Activated CD8-positive, alpha-beta T cell treated with anti-CD3 and anti-CD28 coated beads for 36 hours (primary cell): Measurements from ENCODE around the gene SERTAD1. TPM values are rescaled to one million over a fixed set of nuclear protein-coding genes. Genes with fewer than 3 reads are reported as not detected.

ENCODE experiments used
- ATAC-seq: fragments of 200-7000 bp; cut with Tn5 transposase; one replicate; pipeline ENCODE4 v1.10.0; 2021; ENCODE audit warnings: mild to moderate bottlenecking, moderate library complexity
- CTCF ChIA-PET: fragments of 350-600 bp; sonication (Branson Sonifier 250); formaldehyde crosslinking; loops from one replicate; lab custom pipeline; 2021; ENCODE audit warnings: antibody characterized with exemption; lab: Charles Lee
- POLR2A ChIA-PET: fragments of 350-600 bp; sonication (Branson Sonifier 250); formaldehyde crosslinking; loops from one replicate; lab custom pipeline; 2021; ENCODE audit warnings: antibody characterized with exemption; lab: Charles Lee
- DNase-seq: peaks from one replicate; pipeline ENCODE4 v3.0.0-alpha.2; 2020
- H3K27ac Mint-ChIP-seq: one replicate; pipeline ENCODE4 v1.8.0; 2021; ENCODE audit warnings: mild to moderate bottlenecking, mixed read lengths
- H3K27me3 Mint-ChIP-seq: one replicate; pipeline ENCODE4 v1.8.0; 2021; ENCODE audit warnings: mixed read lengths
- H3K36me3 Mint-ChIP-seq: one replicate; pipeline ENCODE4 v1.8.0; 2021; ENCODE audit warnings: low read depth, mixed read lengths
- H3K4me1 Mint-ChIP-seq: one replicate; pipeline ENCODE4 v1.8.0; 2021; ENCODE audit warnings: low read depth, mixed read lengths
- H3K4me3 Mint-ChIP-seq: one replicate; pipeline ENCODE4 v1.8.0; 2021; ENCODE audit warnings: mild to moderate bottlenecking, moderate library complexity, mixed read lengths
- H3K9me3 Mint-ChIP-seq: one replicate; pipeline ENCODE4 v1.8.0; 2021; ENCODE audit warnings: mixed read lengths
- CTCF ChIP-seq: fragments of 200-600 bp; IDR thresholded peaks from one replicate; pipeline ENCODE4 v1.8.0; 2022; ENCODE audit warnings: antibody characterized with exemption, mild to moderate bottlenecking
- intact Hi-C: fragments of 100-400 bp; cut with micrococcal nuclease; formaldehyde crosslinking; loops from one replicate; pipeline ENCODE4 v1.10.0; 2022
- total RNA-seq, 2 experiments: library from RNA; stranded (reverse); gene quantifications; one replicate each; pipeline ENCODE4 v1.2.3, GENCODE V29; 2021

Gene SERTAD1
- total RNA-seq, 2 experiments from 2014 or later = 15.5 to 17.2 TPM

- Mint-ChIP-seq H3K9me3 (no peaks in the 10 kb centered on the region), H3K4me3 (peak overlapping the region; percentile 92), H3K36me3 (peaks cover 5% of the 10 kb centered on the region), H3K27me3 (no peaks in the 10 kb centered on the region), H3K4me1 (peaks cover 23% of the 10 kb centered on the region), H3K27ac (peak overlapping the region; percentile 82)
- ChIA-PET POLR2A (interaction anchor here (2.0 kb wide), 1 partner anchor 24 kb away, joined by 8 read pairs; no protein-coding TSS in a partner anchor), CTCF (interaction anchor here (1.2 to 4.1 kb wide), 4 partner anchors 18 to 140 kb away, joined by 3 to 19 read pairs (median 5); no protein-coding TSS in a partner anchor)
- ATAC-seq (no peak), DNase-seq (no peak)
- intact Hi-C loops = no loop called here
- TF ChIP-seq CTCF = peak; percentile 17
Observed at GRCh38 chr19:40444825-40445312, 19.1 kb upstream of the SERTAD1 start.

GRCh38 chr19:40444000-40444824 lies 18.4 kb upstream of the SERTAD1 start, which contains the start of gene SERTAD3:
Gene SERTAD3, minus strand, starts transcription at chr19:40444335. Its CDS starts 2,255 bp downstream, at chr19:40442080.
- Mint-ChIP-seq H3K9me3 (no peaks in the 10 kb centered on the region), H3K27ac (peak within 1 kb of the TSS; percentile 93), H3K36me3 (peaks cover 5% of the 10 kb centered on the region), H3K27me3 (no peaks in the 10 kb centered on the region), H3K4me3 (peak within 1 kb of the TSS; percentile 92), H3K4me1 (peaks cover 26% of the 10 kb centered on the region)
- DNase-seq (peak; percentile 98), ATAC-seq (peak; percentile 75)
- ChIA-PET POLR2A (interaction anchor here (1.4 to 2.9 kb wide), 5 partner anchors 17 to 127 kb away, joined by 4 to 29 read pairs (median 8); partner anchors contain the start of genes BLVRB and SERTAD1), CTCF (interaction anchor here (1.1 to 4.1 kb wide), 7 partner anchors 18 to 160 kb away, joined by 3 to 25 read pairs (median 6); partner anchors contain the start of gene SERTAD1)
- TF ChIP-seq CTCF = no peak
- intact Hi-C loops = loop anchor here (1.0 kb wide), 1 partner anchor 19 kb away; the partner anchor contains the start of gene SERTAD1

- H3K9me3 Mint-ChIP-seq = no peaks in the 10 kb centered on the region
- POLR2A ChIA-PET = interaction anchor here (0.7 to 2.9 kb wide), 7 partner anchors 9 to 699 kb away, joined by 3 to 29 read pairs (median 7); partner anchors contain the start of genes BLVRB and SERTAD1
- H3K27ac Mint-ChIP-seq = peak overlapping the region; percentile 97
- TF ChIP-seq CTCF = no peak
- no peaks in the 10 kb centered on the region for H3K27me3 Mint-ChIP-seq
- peak overlapping the region; percentile 92 for H3K4me3 Mint-ChIP-seq
- peaks cover 5% of the 10 kb centered on the region for H3K36me3 Mint-ChIP-seq
- H3K4me1 Mint-ChIP-seq = peaks cover 26% of the 10 kb centered on the region
- intact Hi-C loops = loop anchor here (1.0 kb wide), 1 partner anchor 18 kb away; the partner anchor contains the start of gene SERTAD1
- DNase-seq (peak; percentile 100), ATAC-seq (peak; percentile 83)
- CTCF ChIA-PET = interaction anchor here (0.7 to 4.1 kb wide), 10 partner anchors 9 to 858 kb away, joined by 3 to 25 read pairs (median 4); partner anchors contain the start of gene SERTAD1
Observed at GRCh38 chr19:40443131-40443999, 17.6 kb upstream of the SERTAD1 start.

- Mint-ChIP-seq H3K9me3 (no peaks in the 10 kb centered on the region), H3K4me3 (peak overlapping the region; percentile 92), H3K27ac (peak overlapping the region; percentile 97), H3K27me3 (no peaks in the 10 kb centered on the region), H3K4me1 (peaks cover 26% of the 10 kb centered on the region), H3K36me3 (peaks cover 5% of the 10 kb centered on the region)
- no peak for TF ChIP-seq CTCF
- DNase-seq (peak; percentile 48), ATAC-seq (no peak)
- CTCF ChIA-PET = interaction anchor here (0.7 to 4.1 kb wide), 10 partner anchors 8 to 858 kb away, joined by 3 to 25 read pairs (median 4); partner anchors contain the start of gene SERTAD1
- POLR2A ChIA-PET = interaction anchor here (0.9 to 2.9 kb wide), 6 partner anchors 9 to 129 kb away, joined by 4 to 29 read pairs (median 8); partner anchors contain the start of genes BLVRB and SERTAD1
- intact Hi-C loops = loop anchor here (1.0 kb wide), 1 partner anchor 17 kb away; the partner anchor contains the start of gene SERTAD1
Observed at GRCh38 chr19:40442328-40443130, 16.7 kb upstream of the SERTAD1 start.
